HUES64 (cell line): Measurements from ENCODE around the gene RAB2B. TPM values are rescaled to one million over a fixed set of nuclear protein-coding genes. Genes with fewer than 3 reads are reported as not detected.
A peak's percentile ranks its signal among the peaks of the same experiment; 100 is the strongest.

Experiments
- H3K27ac ChIP-seq: 2 replicates; pipeline ENCODE4 v1.7.0; 2013; ENCODE audit warnings: low read depth, low read length, inconsistent platforms
- H3K27me3 ChIP-seq: 2 replicates; pipeline ENCODE4 v1.6.1; 2013; ENCODE audit warnings: mild to moderate bottlenecking, low read length; ENCODE audit not compliant: insufficient read depth
- H3K36me3 ChIP-seq: 2 replicates; pipeline ENCODE4 v1.6.1; 2013; ENCODE audit warnings: mild to moderate bottlenecking, low read length; ENCODE audit not compliant: insufficient read depth
- H3K4me1 ChIP-seq: 2 replicates; pipeline ENCODE4 v1.6.1; 2013; ENCODE audit warnings: mild to moderate bottlenecking, low read length, moderate library complexity; ENCODE audit not compliant: insufficient read depth
- H3K4me3 ChIP-seq: 2 replicates; pipeline ENCODE4 v1.5.1; 2013; ENCODE audit warnings: mild to moderate bottlenecking, low read length, moderate library complexity
- H3K9ac ChIP-seq: 2 replicates; pipeline ENCODE4 v1.6.1; 2013; ENCODE audit warnings: mild to moderate bottlenecking, low read depth, low read length
- H3K9me3 ChIP-seq: 2 replicates; pipeline ENCODE4 v1.6.1; 2013; ENCODE audit warnings: low read depth, low read length; ENCODE audit not compliant: insufficient read depth
- WGBS: fragments of 150-250, 120-280 bp; methylation state at CpG from one replicate; pipeline ENCODE4 v1.1.7; 2013; ENCODE audit warnings: missing lambda C conversion rate; 5-methylcytosine and 5-hydroxymethylcytosine counted together
- polyA plus RNA-seq, 2 experiments: library from polyadenylated mRNA; stranded (reverse); fragments of 50-300 nt; gene quantifications; one replicate each; pipeline ENCODE4 v1.2.3, GENCODE V29; 2013

The RAB2B gene
- polyA plus RNA-seq (2013, experiment 1 of 2), result 14.3 TPM
- 18.5 TPM for polyA plus RNA-seq (2013, experiment 2 of 2)

DNA sequence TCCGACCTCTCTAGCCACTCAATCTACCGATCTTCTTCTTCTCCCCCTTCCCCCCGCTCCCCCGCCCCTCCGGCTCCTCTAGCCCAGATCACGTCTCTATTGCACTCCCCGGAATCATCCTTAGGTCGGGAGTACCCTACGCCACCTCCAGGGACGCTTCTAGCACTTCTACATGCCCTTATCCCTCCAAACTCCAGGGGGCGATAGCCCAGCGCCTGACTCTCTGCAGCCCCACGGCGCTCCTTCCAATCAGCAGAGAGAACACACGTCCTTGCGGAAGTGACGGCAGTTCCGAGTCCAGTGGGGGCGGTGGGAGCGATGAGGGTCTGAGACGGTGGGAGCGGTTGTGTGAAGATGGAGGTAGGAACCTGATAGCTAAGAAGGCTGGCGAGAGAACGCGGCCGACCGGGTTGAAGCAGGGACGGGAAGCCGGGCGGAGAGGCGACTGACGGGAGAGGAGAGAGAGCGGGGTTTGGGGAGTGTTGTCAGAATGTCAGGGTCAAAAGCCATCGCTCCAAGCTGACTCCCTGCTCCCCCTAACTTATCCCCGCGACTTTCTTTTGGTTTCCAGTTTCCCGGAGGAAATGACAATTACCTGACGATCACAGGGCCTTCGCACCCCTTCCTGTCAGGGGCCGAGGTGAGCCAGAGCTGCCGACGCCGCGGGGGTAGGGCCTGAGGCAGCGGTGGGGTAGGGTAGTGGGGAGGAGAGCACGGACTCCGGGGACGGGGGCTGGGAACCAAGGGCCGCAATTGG, at the start of gene RAB2B, which contains the start of gene TOX4:
TSS of gene RAB2B (minus strand) at position 35 of the 757 bp plus-strand sequence. CDS start 87 bp downstream, outside the sequence.
TSS of gene TOX4 (plus strand) at position 271 of the 757 bp plus-strand sequence. CDS start at position 355, 84 bp downstream.
- under 1% methylated on average over 49 of the region's 49 CpGs for WGBS

DNA sequence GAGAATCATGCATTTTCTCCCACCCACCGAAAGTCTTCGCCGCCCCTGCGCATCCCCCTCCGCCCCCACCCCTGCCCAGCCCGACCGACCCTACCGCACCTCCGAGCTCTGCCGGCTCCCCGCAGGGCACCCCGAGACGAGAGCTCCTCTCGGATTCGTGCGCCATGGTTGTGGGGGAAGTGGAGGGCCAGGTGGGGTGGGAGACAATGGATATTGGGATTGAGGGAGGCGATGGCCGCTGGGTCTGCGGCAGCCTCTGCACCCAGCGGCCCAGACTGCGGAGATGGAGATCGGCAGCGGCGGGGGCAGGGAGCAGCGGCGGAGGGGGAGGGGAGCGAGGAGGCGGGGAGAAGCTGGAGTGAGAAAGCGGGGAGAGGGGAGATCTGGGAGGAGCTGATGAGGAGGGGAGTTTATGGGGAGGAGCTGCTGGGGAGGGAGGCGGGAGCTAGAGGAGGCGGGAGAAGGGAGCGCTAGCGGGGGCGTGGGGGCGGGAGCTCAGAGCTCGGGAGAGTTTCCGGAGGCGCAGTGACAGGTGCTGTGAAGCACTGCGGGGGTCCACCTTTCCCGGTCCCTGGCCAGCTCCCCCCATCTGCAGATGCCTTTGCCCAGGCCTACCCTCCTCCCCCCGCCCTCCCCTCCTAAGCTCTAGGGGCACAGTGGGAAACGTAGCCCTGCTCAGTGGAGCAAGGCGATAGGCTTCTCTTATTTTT, 49.4 kb upstream of the RAB2B start, which contains the start of gene SALL2:
TSS of gene SALL2 (minus strand) at position 385 of the 710 bp plus-strand sequence. CDS start at position 166, 219 bp downstream.
- H3K9me3 ChIP-seq, result no peaks in the 10 kb centered on the region
- no peaks in the 10 kb centered on the region for H3K27me3 ChIP-seq
- peak within 1 kb of the TSS; percentile 88 for H3K9ac ChIP-seq
- H3K36me3 ChIP-seq, result peaks cover 61% of the 10 kb centered on the region
- H3K4me3 ChIP-seq, result peak within 1 kb of the TSS; percentile 73
- peaks cover 61% of the 10 kb centered on the region for H3K4me1 ChIP-seq
- peak within 1 kb of the TSS; percentile 98 for H3K27ac ChIP-seq
- under 1% methylated on average over 43 of the region's 43 CpGs for whole genome bisulfite sequencing

More for the DNA sequence above, at the start of gene RAB2B, which contains the start of gene TOX4:
- Histone ChIP-seq H3K27ac (peak within 1 kb of the TSS; percentile 73; the same call in 1 of the 2 replicates), H3K4me1 (peaks cover 3% of the 10 kb centered on the region; the same call in 1 of the 2 replicates), H3K27me3 (no peaks in the 10 kb centered on the region), H3K9ac (peak within 1 kb of the TSS; percentile 71), H3K9me3 (no peaks in the 10 kb centered on the region), H3K4me3 (peak within 1 kb of the TSS; percentile 87), H3K36me3 (peaks cover 43% of the 10 kb centered on the region)

DNA sequence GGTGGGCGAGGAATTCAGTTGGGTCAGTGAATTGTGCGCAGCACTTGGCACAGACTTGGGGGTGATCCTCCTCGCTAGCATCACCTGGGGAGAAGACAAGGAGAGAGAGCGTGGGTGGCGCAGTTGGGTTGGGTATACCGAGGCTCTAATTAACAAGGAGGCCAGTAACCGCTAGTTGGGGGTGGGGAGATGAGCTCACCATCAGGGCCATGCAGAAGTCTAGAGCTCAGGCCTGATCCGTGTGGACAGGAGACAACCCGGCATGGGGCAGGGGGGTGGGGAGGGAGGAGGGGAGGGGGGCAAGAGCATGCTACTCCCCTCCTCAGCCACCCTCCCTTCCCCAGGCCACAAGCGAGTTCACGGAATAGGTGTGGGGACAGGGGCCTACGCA, 48.8 kb upstream of the RAB2B start:
- Histone ChIP-seq H3K27me3 (no peaks in the 10 kb centered on the region), H3K9ac (peak overlapping the region; percentile 78), H3K4me1 (peaks cover 56% of the 10 kb centered on the region)

DNA sequence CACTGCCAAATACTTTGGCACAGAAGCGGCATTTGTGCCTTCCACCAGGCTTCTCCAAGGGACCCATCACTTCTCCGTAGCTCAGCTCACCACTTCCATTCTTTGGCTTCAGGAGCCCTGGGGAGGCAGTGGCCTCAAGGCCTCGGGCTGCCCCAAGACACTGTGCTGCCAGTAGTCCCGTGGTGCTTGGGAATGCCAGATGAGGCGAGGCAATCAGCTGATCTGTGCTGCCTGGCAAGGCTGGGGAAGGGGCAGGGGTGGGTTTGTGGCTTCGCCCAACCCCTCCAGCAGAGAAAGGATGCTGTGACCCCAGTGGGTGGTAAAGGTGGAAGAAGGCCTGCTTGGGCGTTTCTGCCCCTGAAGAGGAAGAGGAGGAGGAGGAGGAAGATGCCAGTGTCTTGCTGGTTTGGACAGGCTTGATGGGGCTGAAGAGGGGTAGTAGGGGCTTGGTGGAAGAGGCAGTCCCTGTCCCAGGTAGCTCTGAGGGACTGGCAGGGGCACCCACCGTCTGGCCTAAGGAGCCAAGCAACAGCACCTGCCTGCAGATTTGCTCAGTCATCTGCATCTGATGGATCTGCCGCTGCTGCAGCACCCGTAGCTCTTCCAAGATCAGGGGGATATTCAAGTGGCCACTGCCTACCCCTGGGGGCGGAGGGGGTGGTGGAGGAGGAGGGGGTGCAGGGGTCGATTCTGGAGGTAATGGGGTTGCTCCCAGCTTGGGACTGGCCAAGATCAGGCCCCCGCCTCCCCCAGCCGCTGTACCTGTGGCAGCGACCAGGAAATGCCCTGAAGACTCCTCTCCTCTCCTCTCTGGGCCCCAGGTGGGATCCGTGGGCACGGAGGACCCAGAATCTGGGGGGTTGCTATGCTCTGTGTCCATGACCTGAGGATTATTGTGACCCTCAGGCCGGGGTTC, 48.1 kb upstream of the RAB2B start:
- H3K4me1 ChIP-seq, result peaks cover 54% of the 10 kb centered on the region
- peak overlapping the region; percentile 73 for H3K4me3 ChIP-seq
- WGBS, result 71% methylated on average over 18 of the region's 18 CpGs
- H3K9me3 ChIP-seq, result no peaks in the 10 kb centered on the region
- H3K36me3 ChIP-seq, result peaks cover 64% of the 10 kb centered on the region
- H3K27ac ChIP-seq, result peak overlapping the region; percentile 97; the same call in 1 of the 2 replicates
- peak overlapping the region; percentile 59 for H3K9ac ChIP-seq
- no peaks in the 10 kb centered on the region for H3K27me3 ChIP-seq

More for the DNA sequence above, 48.8 kb upstream of the RAB2B start:
- peaks cover 62% of the 10 kb centered on the region for H3K36me3 ChIP-seq
- H3K9me3 ChIP-seq, result no peaks in the 10 kb centered on the region
- H3K4me3 ChIP-seq, result peak overlapping the region; percentile 73
- 10% methylated on average over 10 of the region's 12 CpGs for WGBS
- peak overlapping the region; percentile 97 for H3K27ac ChIP-seq

DNA sequence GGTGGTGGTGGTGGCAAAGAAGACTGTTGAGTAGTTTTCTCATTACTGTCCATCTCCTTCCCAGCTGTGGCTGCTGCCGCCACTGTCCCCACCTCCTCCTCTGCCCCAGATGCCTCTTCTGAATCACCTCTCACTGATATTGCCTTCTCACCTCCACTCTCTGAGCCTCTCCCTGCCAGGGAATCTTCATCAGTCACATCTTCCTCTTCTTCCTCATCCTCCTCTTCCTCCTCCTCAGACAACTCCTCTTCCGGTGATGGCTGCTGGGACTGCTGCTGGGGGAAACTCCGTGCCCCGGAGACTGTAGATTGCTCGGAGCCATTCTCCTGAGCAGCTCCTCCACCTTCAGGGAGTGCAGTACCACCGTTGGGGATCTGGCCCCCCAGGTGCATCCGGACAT, 46.4 kb upstream of the RAB2B start:
- H3K4me3 ChIP-seq, result no peak overlapping the region
- H3K9me3 ChIP-seq, result no peaks in the 10 kb centered on the region
- peaks cover 58% of the 10 kb centered on the region for H3K36me3 ChIP-seq
- WGBS, result 76% methylated on average over 7 of the region's 7 CpGs
- no peak overlapping the region for H3K9ac ChIP-seq
- no peak overlapping the region for H3K27ac ChIP-seq
- peaks cover 45% of the 10 kb centered on the region for H3K4me1 ChIP-seq
- no peaks in the 10 kb centered on the region for H3K27me3 ChIP-seq

DNA sequence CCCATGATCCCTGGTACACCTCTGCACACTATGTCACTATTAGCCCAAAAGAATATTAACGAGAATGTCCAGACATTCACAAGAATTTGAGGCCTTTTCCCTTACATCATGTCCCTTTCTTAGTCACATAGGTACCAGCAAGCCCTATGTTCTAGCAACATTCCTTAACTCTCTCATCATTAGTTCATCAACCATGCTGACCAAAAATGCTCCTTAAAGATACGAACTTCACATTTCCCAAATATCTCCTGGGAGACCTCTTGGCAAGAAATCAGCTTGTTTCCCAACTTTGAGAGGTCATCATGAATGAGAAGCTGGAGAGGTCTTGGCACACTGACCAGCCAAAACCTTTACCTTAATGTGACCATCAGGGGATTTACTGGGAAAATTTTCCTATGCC, 44.7 kb upstream of the RAB2B start:
- no peak overlapping the region for H3K27ac ChIP-seq
- no peak overlapping the region for H3K9ac ChIP-seq
- H3K9me3 ChIP-seq, result no peaks in the 10 kb centered on the region
- H3K27me3 ChIP-seq, result no peaks in the 10 kb centered on the region
- H3K36me3 ChIP-seq, result peaks cover 56% of the 10 kb centered on the region
- 93% methylated on average over 2 of the region's 2 CpGs for WGBS
- H3K4me1 ChIP-seq, result peaks cover 34% of the 10 kb centered on the region
- H3K4me3 ChIP-seq, result no peak overlapping the region

DNA sequence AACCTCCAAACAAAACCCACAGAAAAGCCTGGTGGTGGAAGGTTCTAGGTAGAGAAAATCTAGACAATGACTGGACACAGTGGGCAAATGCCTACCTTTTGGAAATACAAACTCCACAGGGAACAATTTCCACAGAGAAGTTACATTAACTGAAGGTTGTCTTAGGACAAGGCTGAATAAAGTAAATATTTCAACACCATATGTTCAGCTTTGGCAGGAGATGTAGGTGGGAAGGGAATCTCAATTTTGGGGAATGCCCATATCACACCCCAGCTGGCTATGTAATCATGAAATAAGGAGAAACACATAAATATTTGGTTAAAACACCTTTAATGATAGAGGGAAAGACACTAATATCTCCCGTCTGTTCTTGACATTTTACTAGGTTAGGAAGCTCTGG, 44.0 kb upstream of the RAB2B start:
- H3K9me3 ChIP-seq, result no peaks in the 10 kb centered on the region
- H3K27me3 ChIP-seq, result no peaks in the 10 kb centered on the region
- H3K27ac ChIP-seq, result peak overlapping the region; percentile 42; the same call in 1 of the 2 replicates
- H3K4me3 ChIP-seq, result no peak overlapping the region
- H3K36me3 ChIP-seq, result peaks cover 56% of the 10 kb centered on the region
- H3K4me1 ChIP-seq, result peaks cover 34% of the 10 kb centered on the region
- H3K9ac ChIP-seq, result no peak overlapping the region
- 100% methylated on average over 1 of the region's 1 CpG for WGBS

DNA sequence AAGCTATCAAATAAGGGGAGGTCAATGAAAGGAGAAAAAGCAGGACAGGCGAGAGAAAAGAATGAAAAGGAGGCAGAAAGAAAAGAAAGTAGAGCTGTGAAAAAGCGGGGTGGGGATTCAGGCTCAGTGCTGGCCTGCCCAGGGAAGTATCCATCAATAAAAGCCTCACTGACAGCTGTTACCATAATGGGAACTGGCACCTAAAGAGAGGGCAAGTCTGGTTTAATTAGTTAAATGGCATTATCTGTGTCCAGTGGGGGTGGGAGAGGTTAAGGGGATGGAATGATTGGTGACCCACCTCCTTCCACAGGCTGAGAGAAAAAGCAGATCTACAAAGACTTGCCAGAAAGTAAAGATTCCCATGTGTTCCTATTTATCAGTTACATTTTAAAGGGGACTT, 42.0 kb upstream of the RAB2B start:
- Histone ChIP-seq H3K27ac (no peak overlapping the region), H3K36me3 (peaks cover 38% of the 10 kb centered on the region), H3K9me3 (no peaks in the 10 kb centered on the region), H3K9ac (no peak overlapping the region), H3K4me3 (no peak overlapping the region), H3K27me3 (no peaks in the 10 kb centered on the region), H3K4me1 (peaks cover 30% of the 10 kb centered on the region)
- 83% methylated on average over 2 of the region's 2 CpGs for WGBS

DNA sequence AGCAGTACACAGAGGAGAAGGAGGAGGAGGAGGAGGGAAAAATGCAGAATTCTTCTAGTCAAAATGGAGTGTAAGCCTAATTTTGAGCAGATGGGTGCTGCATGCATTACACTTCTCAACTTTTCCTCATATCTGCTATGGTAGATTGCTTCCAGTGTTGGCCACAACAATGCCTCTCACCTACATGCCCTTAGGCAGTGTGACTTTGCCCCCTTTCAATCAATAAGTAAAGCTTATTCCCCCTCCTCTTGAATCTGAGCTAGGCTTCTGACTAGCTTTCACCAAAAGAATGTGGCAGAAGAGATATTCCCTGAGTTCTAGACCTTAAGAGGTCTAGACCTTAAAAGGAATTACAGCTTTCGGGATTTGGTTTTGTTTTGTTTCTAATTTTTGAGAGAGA, 37.6 kb upstream of the RAB2B start:
- H3K9ac ChIP-seq, result no peak overlapping the region
- H3K9me3 ChIP-seq, result no peaks in the 10 kb centered on the region
- H3K27me3 ChIP-seq, result no peaks in the 10 kb centered on the region
- WGBS, result 98% methylated on average over 1 of the region's 1 CpG
- no peak overlapping the region for H3K27ac ChIP-seq
- H3K4me1 ChIP-seq, result peaks cover 22% of the 10 kb centered on the region
- H3K4me3 ChIP-seq, result no peak overlapping the region
- peaks cover 4% of the 10 kb centered on the region for H3K36me3 ChIP-seq
